ACC112 (cell line): ENCODE data around the gene SGMS1.

Source experiments
- H2AFZ ChIP-seq: fragments of 200-600 bp; sonication (generic); one replicate; pipeline ENCODE4 v1.6.0; 2017; ENCODE audit warnings: antibody characterized with exemption, low read length; ENCODE audit not compliant: unreplicated experiment
- H3K27ac ChIP-seq: fragments of 200-600 bp; sonication (generic); 2 replicates; pipeline ENCODE4 v1.5.1; 2014; ENCODE audit warnings: low read depth, mild to moderate bottlenecking, antibody characterized with exemption, low read length, moderate library complexity
- H3K27me3 ChIP-seq: fragments of 200-600 bp; sonication (generic); 2 replicates; pipeline ENCODE4 v1.6.1; 2014; ENCODE audit warnings: mild to moderate bottlenecking, antibody characterized with exemption, low read length, moderate library complexity, mixed read lengths; ENCODE audit not compliant: insufficient read depth
- H3K36me3 ChIP-seq: fragments of 200-600 bp; sonication (generic); 2 replicates; pipeline ENCODE4 v1.6.1; 2016; ENCODE audit warnings: mild to moderate bottlenecking, antibody characterized with exemption, low read length, moderate library complexity, mixed read lengths; ENCODE audit not compliant: insufficient read depth
- H3K4me1 ChIP-seq: fragments of 200-600 bp; sonication (generic); one replicate; pipeline ENCODE4 v1.6.1; 2016; ENCODE audit warnings: low read length, mixed read lengths; ENCODE audit not compliant: insufficient read depth, unreplicated experiment, control insufficient read depth
- H3K4me3 ChIP-seq: fragments of 200-600 bp; sonication (generic); 2 replicates; pipeline ENCODE4 v1.5.1; 2014; ENCODE audit warnings: mild to moderate bottlenecking, low read depth, low read length
- H3K79me2 ChIP-seq: fragments of 200-600 bp; sonication (generic); one replicate; pipeline ENCODE4 v1.6.0; 2016; ENCODE audit warnings: low read length; ENCODE audit not compliant: control insufficient read depth, unreplicated experiment, insufficient read depth

The SGMS1 gene

GRCh38 chr10:50580262-50580891 is 43.4 kb downstream of the SGMS1 start:
- H3K4me1 ChIP-seq: peaks cover 26% of the 10 kb centered on the region
- no peaks in the 10 kb centered on the region for H3K79me2 ChIP-seq
- no peaks in the 10 kb centered on the region for H3K36me3 ChIP-seq
- no peak overlapping the region for H3K27ac ChIP-seq
- H2AFZ ChIP-seq: no peak overlapping the region
- no peak overlapping the region for H3K4me3 ChIP-seq
- no peaks in the 10 kb centered on the region for H3K27me3 ChIP-seq

GRCh38 chr10:50579491-50580261 is 44.1 kb downstream of the SGMS1 start:
- H3K4me1 ChIP-seq: peaks cover 26% of the 10 kb centered on the region
- no peak overlapping the region for H3K27ac ChIP-seq

DNA sequence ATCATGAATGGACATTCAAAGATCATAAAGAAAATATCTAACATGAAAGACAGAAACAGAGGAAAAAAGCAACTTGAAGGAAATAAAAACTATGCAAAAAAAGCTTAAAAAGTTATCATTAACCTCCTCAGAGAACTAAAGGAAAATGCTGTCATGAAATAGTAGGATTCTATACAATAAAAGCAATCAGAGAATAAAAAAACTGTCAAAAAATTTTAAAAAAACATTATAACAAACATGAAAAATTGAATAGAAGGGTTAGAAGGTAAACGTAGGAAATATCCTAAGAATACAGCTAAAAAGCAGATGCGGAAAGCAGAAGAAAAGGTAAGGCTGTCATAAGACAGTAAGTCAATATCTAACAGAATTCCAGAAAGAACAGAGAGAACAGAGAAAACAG is 44.8 kb downstream of the SGMS1 start:
- Histone ChIP-seq H2AFZ (no peak overlapping the region), H3K27me3 (no peaks in the 10 kb centered on the region), H3K4me1 (peaks cover 26% of the 10 kb centered on the region), H3K27ac (no peak overlapping the region), H3K36me3 (no peaks in the 10 kb centered on the region), H3K79me2 (no peaks in the 10 kb centered on the region), H3K4me3 (no peak overlapping the region)

More at GRCh38 chr10:50579491-50580261, 44.1 kb downstream of the SGMS1 start:
- no peaks in the 10 kb centered on the region for H3K27me3 ChIP-seq
- no peaks in the 10 kb centered on the region for H3K36me3 ChIP-seq
- no peak overlapping the region for H3K4me3 ChIP-seq
- H2AFZ ChIP-seq: no peak overlapping the region
- H3K79me2 ChIP-seq: no peaks in the 10 kb centered on the region

DNA sequence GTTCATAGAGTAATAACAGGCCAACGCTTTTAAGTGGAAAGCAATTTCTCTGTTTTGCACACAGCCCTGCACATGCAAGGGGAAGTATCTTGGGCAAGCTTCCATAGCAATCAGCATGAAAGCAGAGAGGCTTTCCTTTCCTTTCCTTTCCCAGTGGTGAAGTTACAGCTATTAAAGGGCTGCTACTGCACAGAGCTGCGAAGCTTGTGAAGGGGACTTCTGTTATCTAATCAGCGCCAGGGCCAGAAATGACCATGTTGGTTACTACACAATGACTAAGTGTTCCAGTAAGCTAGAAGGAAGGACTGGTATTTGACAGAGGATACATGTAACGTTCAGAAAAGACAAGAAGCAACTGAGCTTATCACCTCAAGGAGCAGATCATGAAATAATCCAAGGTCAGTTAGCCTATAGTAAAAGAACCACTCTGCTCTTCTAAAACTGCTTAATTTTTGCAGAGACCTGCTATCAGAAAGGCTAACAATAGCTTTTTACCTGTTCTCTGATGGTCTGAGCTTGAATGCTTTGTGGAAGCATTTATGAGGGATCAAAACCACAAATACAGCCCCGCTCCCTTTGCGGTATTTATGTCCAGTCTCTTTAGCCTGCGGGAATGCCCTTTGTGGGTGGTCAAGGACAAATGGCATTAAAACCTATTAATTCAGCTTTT is 45.9 kb downstream of the SGMS1 start:
- Histone ChIP-seq H3K36me3 (no peaks in the 10 kb centered on the region), H3K79me2 (no peaks in the 10 kb centered on the region), H3K4me1 (peaks cover 26% of the 10 kb centered on the region), H3K4me3 (peak overlapping the region; percentile 9; the same call in 1 of the 2 replicates), H3K27me3 (no peaks in the 10 kb centered on the region), H2AFZ (no peak overlapping the region), H3K27ac (peak overlapping the region; percentile 25)

GRCh38 chr10:50577010-50577409 is 46.7 kb downstream of the SGMS1 start:
- Histone ChIP-seq H3K36me3 (no peaks in the 10 kb centered on the region), H3K4me1 (peaks cover 31% of the 10 kb centered on the region), H3K27ac (peak overlapping the region; percentile 49; the same call in 1 of the 2 replicates), H2AFZ (no peak overlapping the region), H3K27me3 (no peaks in the 10 kb centered on the region), H3K4me3 (no peak overlapping the region), H3K79me2 (no peaks in the 10 kb centered on the region)

- Histone ChIP-seq H3K27ac (peak overlapping the region; percentile 49; the same call in 1 of the 2 replicates), H3K27me3 (no peaks in the 10 kb centered on the region), H3K79me2 (no peaks in the 10 kb centered on the region), H3K36me3 (no peaks in the 10 kb centered on the region), H3K4me3 (no peak overlapping the region), H3K4me1 (peaks cover 35% of the 10 kb centered on the region), H2AFZ (no peak overlapping the region)
These were observed 47.4 kb downstream of the SGMS1 start for GRCh38 chr10:50576245-50576815.

GRCh38 chr10:50575477-50576244 is 48.1 kb downstream of the SGMS1 start:
- Histone ChIP-seq H3K4me1 (peaks cover 35% of the 10 kb centered on the region), H3K4me3 (no peak overlapping the region), H2AFZ (no peak overlapping the region), H3K79me2 (no peaks in the 10 kb centered on the region), H3K27me3 (no peaks in the 10 kb centered on the region), H3K27ac (peak overlapping the region; percentile 23; the same call in 1 of the 2 replicates), H3K36me3 (no peaks in the 10 kb centered on the region)

GRCh38 chr10:50574931-50575330 is 48.8 kb downstream of the SGMS1 start:
- H3K27me3 ChIP-seq: no peaks in the 10 kb centered on the region
- H3K79me2 ChIP-seq: no peaks in the 10 kb centered on the region
- peaks cover 35% of the 10 kb centered on the region for H3K4me1 ChIP-seq
- no peak overlapping the region for H2AFZ ChIP-seq
- no peak overlapping the region for H3K4me3 ChIP-seq
- no peak overlapping the region for H3K27ac ChIP-seq
- H3K36me3 ChIP-seq: no peaks in the 10 kb centered on the region

GRCh38 chr10:50574305-50574704 is 49.5 kb downstream of the SGMS1 start:
- no peaks in the 10 kb centered on the region for H3K79me2 ChIP-seq
- H2AFZ ChIP-seq: no peak overlapping the region
- H3K36me3 ChIP-seq: no peaks in the 10 kb centered on the region
- H3K27ac ChIP-seq: no peak overlapping the region
- H3K4me1 ChIP-seq: peaks cover 35% of the 10 kb centered on the region
- no peaks in the 10 kb centered on the region for H3K27me3 ChIP-seq
- no peak overlapping the region for H3K4me3 ChIP-seq

GRCh38 chr10:50572017-50572491 is 51.7 kb downstream of the SGMS1 start:
- Histone ChIP-seq H2AFZ (no peak overlapping the region), H3K79me2 (no peaks in the 10 kb centered on the region), H3K27ac (no peak overlapping the region), H3K4me1 (peaks cover 23% of the 10 kb centered on the region), H3K36me3 (no peaks in the 10 kb centered on the region), H3K4me3 (no peak overlapping the region), H3K27me3 (no peaks in the 10 kb centered on the region)
